GM12878 (cell line): ENCODE results near the gene FOXP1. TPM values are rescaled to one million over a fixed set of nuclear protein-coding genes. Genes with fewer than 3 reads are reported as not detected.
A peak's percentile ranks its signal among the peaks of the same experiment; 100 is the strongest.

Experiments used
- ATAC-seq: fragments of 200-7000 bp; cut with Tn5 transposase; 3 replicates; pipeline ENCODE4 v1.9.1; 2020; ENCODE audit warnings: mild to moderate bottlenecking, moderate library complexity
- BruUV-seq: library from RNA; stranded (reverse); fragments of 400-500 nt; replicated peaks from 2 replicates; lab custom pipeline; 2021; lab: Mats Ljungman, UMichigan
- CTCF ChIA-PET: fragments of 300-600 bp; sonication (Branson Sonifier 250); formaldehyde crosslinking; extraction: SDS; loops from one replicate; lab custom pipeline; 2021; ENCODE audit warnings: inconsistent platforms; lab: Yijun Ruan, JAX
- POLR2A ChIA-PET: fragments of 350-600 bp; formaldehyde crosslinking; extraction: SDS; loops from one replicate; lab custom pipeline; 2021; ENCODE audit warnings: inconsistent platforms; lab: Charles Lee
- RAD21 ChIA-PET: fragments of 300-600 bp; sonication (Branson Sonifier 250); formaldehyde crosslinking; loops from one replicate; lab custom pipeline; 2023; ENCODE audit warnings: antibody characterized with exemption; ENCODE audit not compliant: unreplicated experiment; lab: Charles Lee
- SMC1A ChIA-PET: fragments of 300-600 bp; sonication (Branson Sonifier 250); formaldehyde crosslinking; loops from one replicate; lab custom pipeline; 2023; ENCODE audit not compliant: unreplicated experiment, uncharacterized antibody; lab: Charles Lee
- DNase-seq: peaks from one replicate; pipeline ENCODE4 v3.0.0-alpha.2; 2011; ENCODE audit warnings: low read depth, low spot score
- FAIRE-seq: peaks from 3 replicates; lab custom pipeline; 2011; peaks lifted over from hg19 to GRCh38; lab: Jason Lieb, UNC
- H2AFZ ChIP-seq: 2 replicates; pipeline ENCODE4 v1.6.0; 2011; ENCODE audit warnings: low read depth, low read length, control low read depth; ENCODE audit not compliant: control insufficient read depth
- H3K27ac ChIP-seq: 2 replicates; pipeline ENCODE4 v1.5.1; 2011; ENCODE audit warnings: control low read depth; ENCODE audit not compliant: control insufficient read depth, insufficient read depth
- H3K27me3 ChIP-seq, 2 experiments: replicated peaks in 1 of 2; 2 replicates each; pipeline versions ENCODE4 v1.6.0 to v1.6.1; 2011; ENCODE audit warnings: low read length in 1 of 2; ENCODE audit not compliant: control insufficient read depth in 2 of 2, insufficient read depth in 2 of 2
- H3K36me3 ChIP-seq, 2 experiments: 2 replicates each; pipeline ENCODE4 v1.5.1; 2011; ENCODE audit warnings: low read length in 1 of 2; ENCODE audit not compliant: control insufficient read depth in 2 of 2, insufficient read depth in 2 of 2
- H3K4me1 ChIP-seq: 2 replicates; pipeline ENCODE4 v1.6.1; 2011; ENCODE audit warnings: mild to moderate bottlenecking, low read length, moderate library complexity, mixed read lengths; ENCODE audit not compliant: control insufficient read depth, insufficient read depth
- H3K4me2 ChIP-seq: 2 replicates; pipeline ENCODE4 v1.6.0; 2011; ENCODE audit warnings: control low read depth; ENCODE audit not compliant: control insufficient read depth, insufficient read depth
- H3K4me3 ChIP-seq: fragments of 200-600 bp; sonication (generic); 2 replicates; pipeline ENCODE4 v1.5.1; 2016
- H3K79me2 ChIP-seq: 2 replicates; pipeline ENCODE4 v1.6.0; 2011; ENCODE audit warnings: low read length; ENCODE audit not compliant: control insufficient read depth, insufficient read depth
- H3K9ac ChIP-seq: 2 replicates; pipeline ENCODE4 v1.8.0; 2011; ENCODE audit warnings: low read length, control low read depth, mixed read lengths; ENCODE audit not compliant: control insufficient read depth, insufficient read depth
- H3K9me3 ChIP-seq: replicated peaks from 3 replicates; pipeline ENCODE4 v1.5.1; 2011; ENCODE audit warnings: mild to moderate bottlenecking, low read length; ENCODE audit not compliant: control insufficient read depth, insufficient read depth
- H4K20me1 ChIP-seq: 2 replicates; pipeline ENCODE4 v1.6.0; 2011; ENCODE audit not compliant: control insufficient read depth, insufficient read depth
- BCLAF1 ChIP-seq: fragments of 450-650 bp; IDR thresholded peaks from 2 replicates; pipeline ENCODE4 v1.6.1; 2017; ENCODE audit warnings: antibody characterized with exemption, mild to moderate bottlenecking, moderate library complexity
- CEBPB ChIP-seq, 2 experiments: fragments of 150-350 bp in 1 of 2; IDR thresholded peaks; 2 replicates each; pipeline ENCODE4 v1.6.1; 2012 to 2014; ENCODE audit warnings: low read depth in 2 of 2, low read length in 2 of 2, borderline replicate concordance in 1 of 2, inconsistent platforms in 1 of 2
- JUNB ChIP-seq: IDR thresholded peaks from 2 replicates; pipeline ENCODE4 v1.6.1; 2016; ENCODE audit warnings: antibody characterized with exemption, mild to moderate bottlenecking
- NR2F1 ChIP-seq: fragments of 450-650 bp; conservative IDR thresholded peaks from 2 replicates; pipeline ENCODE4 v1.6.1; 2017; ENCODE audit warnings: mild to moderate bottlenecking
- PML ChIP-seq: IDR thresholded peaks from 2 replicates; pipeline ENCODE4 v1.6.1; 2012; ENCODE audit warnings: low read length, inconsistent platforms
- RELA ChIP-seq: fragments of 450-650 bp; IDR thresholded peaks from 2 replicates; pipeline ENCODE4 v1.8.0; 2014; ENCODE audit warnings: borderline replicate concordance; ENCODE audit not compliant: partially characterized antibody
- SPI1 ChIP-seq: IDR thresholded peaks from 2 replicates; pipeline ENCODE4 v1.6.1; 2011; ENCODE audit warnings: low read depth, mild to moderate bottlenecking, low read length, moderate library complexity, borderline replicate concordance; ENCODE audit not compliant: insufficient read depth
- TARDBP ChIP-seq: IDR thresholded peaks from 2 replicates; pipeline ENCODE4 v1.6.1; 2016; ENCODE audit warnings: borderline replicate concordance
- ZBED1 ChIP-seq: IDR thresholded peaks from 2 replicates; pipeline ENCODE4 v1.6.1; 2016; ENCODE audit warnings: borderline replicate concordance
- WGBS: methylation state at CpG from one replicate; pipeline ENCODE4 v1.1.6; 2016; ENCODE audit warnings: low lambda C conversion rate; ENCODE audit not compliant: insufficient replicate concordance, insufficient coverage; ENCODE audit errors: missing lambda C conversion rate; 5-methylcytosine and 5-hydroxymethylcytosine counted together
- in situ Hi-C: fragments of 300-500 bp; cut with MboI; formaldehyde crosslinking; loops from 9 replicates; pipeline ENCODE4 v1.14.3; 2018; ENCODE audit warnings: mixed read lengths
- intact Hi-C: fragments of 100-400 bp; cut with micrococcal nuclease; formaldehyde crosslinking; loops from one replicate; pipeline ENCODE4 v1.14.2; 2022; ENCODE audit not compliant: unreplicated experiment
- polyA plus RNA-seq, 11 experiments: library from polyadenylated mRNA; depleted of rRNA in 4 of 11; unstranded in 6 of 11; stranded (reverse) in 5 of 11; fragments of >200 nt; fragmentation: Nextera tagmentation in 4 of 11; fragmentation: Illumina TruSeq in 1 of 11; extraction: Ambion mirVana in 4 of 11; extraction: Trizol in 1 of 11; gene quantifications; 1 replicate in 1 of 11; 2 replicates in 10 of 11; pipeline versions ENCODE4 v1.2.1 to v1.2.3, GENCODE V29; 2011 to 2016; ENCODE audit warnings: inconsistent platforms in 2 of 11, missing spikeins in 2 of 11, low read depth in 1 of 11
- total RNA-seq, 4 experiments: library from RNA; depleted of rRNA in 3 of 4; stranded (reverse); fragments of >200 nt in 3 of 4; fragmentation: Illumina TruSeq in 1 of 4; extraction: Trizol in 1 of 4; gene quantifications; 2 replicates each; pipeline versions ENCODE4 v1.2.1 to v1.2.3, GENCODE V29; 2013 to 2021

The FOXP1 gene
- total and polyA plus RNA-seq, 10 of the 15 experiments (the other 5 are each of a cell fraction or from before 2014, with no cell fraction given) = 0.05 to 1.6 (median 0.20) TPM; not detected in 1

- no peak overlapping the region for H3K4me2 ChIP-seq
- ChIA-PET CTCF (no interaction called here), POLR2A (no interaction called here), SMC1A (no interaction called here), RAD21 (no interaction called here)
- H3K36me3 ChIP-seq = no peaks in the 10 kb centered on the region
- H3K27me3 ChIP-seq = peaks cover 0 to 4% of the 10 kb centered on the region in 2 experiments; a peak in 2 of 4 replicates
- no peaks in the 10 kb centered on the region for H3K4me1 ChIP-seq
- ATAC-seq (no peak), DNase-seq (no peak), FAIRE-seq (peak; percentile 65)
- no TSS peak for BruUV-seq
- H3K27ac ChIP-seq = no peak overlapping the region
- H3K9ac ChIP-seq = no peak overlapping the region
- TF ChIP-seq ZBED1 = no peak
- H3K4me3 ChIP-seq = no peak overlapping the region
- in situ Hi-C loops (no loop called here), intact Hi-C loops (no loop called here)
- H3K79me2 ChIP-seq = no peaks in the 10 kb centered on the region
- H2AFZ ChIP-seq = no peak overlapping the region
- 10% methylated on average over 10 of the region's 10 CpGs for WGBS
- no peaks in the 10 kb centered on the region for H3K9me3 ChIP-seq
- H4K20me1 ChIP-seq = no peaks in the 10 kb centered on the region
Observed at GRCh38 chr3:71407823-71408222, 175.7 kb downstream of the FOXP1 start.

GRCh38 chr3:71406972-71407810 lies 176.3 kb downstream of the FOXP1 start:
- WGBS = 37% methylated on average over 10 of the region's 10 CpGs
- H3K27ac ChIP-seq = no peak overlapping the region
- RAD21 ChIA-PET = no interaction called here
- TF ChIP-seq PML = no peak
- no peak for TF ChIP-seq SPI1
- no peak for TF ChIP-seq JUNB
- TF ChIP-seq CEBPB (IDR thresholded peaks at IDR 0.05; ENCODE audit: borderline replicate concordance in 1 of 2, low read depth in 2 of 2, low read length in 2 of 2) = no peak
- TF ChIP-seq TARDBP = no peak
- TF ChIP-seq NR2F1 = no peak
- no peak for TF ChIP-seq RELA
- TF ChIP-seq BCLAF1 = no peak

More at GRCh38 chr3:71406972-71407810, 176.3 kb downstream of the FOXP1 start:
- H3K4me1 ChIP-seq = no peaks in the 10 kb centered on the region
- no peaks in the 10 kb centered on the region for H3K36me3 ChIP-seq
- H3K9me3 ChIP-seq = no peaks in the 10 kb centered on the region
- DNase-seq (no peak), ATAC-seq (no peak), FAIRE-seq (no peak)
- no TSS peak for BruUV-seq
- H3K4me2 ChIP-seq = no peak overlapping the region
- POLR2A ChIA-PET = no interaction called here
- H3K9ac ChIP-seq = no peak overlapping the region
- in situ Hi-C loops (no loop called here), intact Hi-C loops (no loop called here)
- no peaks in the 10 kb centered on the region for H3K79me2 ChIP-seq
- H3K4me3 ChIP-seq = no peak overlapping the region
- SMC1A ChIA-PET = no interaction called here
- H4K20me1 ChIP-seq = no peaks in the 10 kb centered on the region
- peaks cover 0 to 4% of the 10 kb centered on the region in 2 experiments; a peak in 2 of 4 replicates for H3K27me3 ChIP-seq
- CTCF ChIA-PET = no interaction called here
- H2AFZ ChIP-seq = no peak overlapping the region
